Measurements from ENCODE around the gene CETP.

GRCh38 chr16:56989988-56990387, 28.2 kb downstream of the CETP start:
- no peak for TF ChIP-seq CTCF (IDR thresholded peaks at IDR 0.05; ENCODE audit: low read depth, low read length, missing input control)
- TF ChIP-seq RAD21 (IDR thresholded peaks at IDR 0.05), result no peak
- TF ChIP-seq MAX (IDR thresholded peaks at IDR 0.05), result no peak
- no peak for TF ChIP-seq EGR1 (IDR thresholded peaks at IDR 0.05; ENCODE audit: low read depth in 2 of 2)
- TF ChIP-seq JUND (IDR thresholded peaks at IDR 0.05), result no peak

Measured in liver (tissue), 3 donors.